ENCODE measurements around the gene KLHDC3. TPM values are rescaled to one million over a fixed set of nuclear protein-coding genes. Genes with fewer than 3 reads are reported as not detected.
"Not testable (repeated sequence)": the region's sequence is repeated elsewhere in the genome, so short reads cannot be mapped to it uniquely, and the experiment has no call there.

Gene KLHDC3
- total RNA-seq, 1 donor from 2014 or later: 90.3 TPM

- Mint-ChIP-seq H3K4me3 (ENCODE audit: unreplicated experiment) (no peak overlapping the region), H3K9me3 (ENCODE audit: low read depth) (no peaks in the 10 kb centered on the region), H3K4me1 (ENCODE audit: low read depth) (peaks cover 41% of the 10 kb centered on the region), H3K27me3 (ENCODE audit: low read depth) (no peaks in the 10 kb centered on the region), H3K36me3 (ENCODE audit: low read depth) (peaks cover 9% of the 10 kb centered on the region), H3K27ac (ENCODE audit: unreplicated experiment) (no peak overlapping the region)
- no peak for TF ChIP-seq CTCF (IDR thresholded peaks at IDR 0.05)
- DNase-seq (ENCODE audit: low spot score): no peak
Observed at GRCh38 chr6:42989923-42990322, 24.1 kb upstream of the KLHDC3 start.

GRCh38 chr6:42993445-42993844 lies 20.6 kb upstream of the KLHDC3 start:
- Mint-ChIP-seq H3K4me1 (ENCODE audit: low read depth) (peaks cover 10% of the 10 kb centered on the region), H3K9me3 (ENCODE audit: low read depth) (no peaks in the 10 kb centered on the region), H3K27ac (ENCODE audit: unreplicated experiment) (no peak overlapping the region), H3K36me3 (ENCODE audit: low read depth) (peaks cover 9% of the 10 kb centered on the region), H3K4me3 (ENCODE audit: unreplicated experiment) (no peak overlapping the region), H3K27me3 (ENCODE audit: low read depth) (no peaks in the 10 kb centered on the region)
- DNase-seq (ENCODE audit: low spot score): no peak
- TF ChIP-seq CTCF (IDR thresholded peaks at IDR 0.05): no peak

GRCh38 chr6:42996513-42996912 lies 17.5 kb upstream of the KLHDC3 start:
- Mint-ChIP-seq H3K36me3 (ENCODE audit: low read depth) (no peaks in the 10 kb centered on the region), H3K27me3 (ENCODE audit: low read depth) (no peaks in the 10 kb centered on the region), H3K4me1 (ENCODE audit: low read depth) (no peaks in the 10 kb centered on the region), H3K4me3 (ENCODE audit: unreplicated experiment) (no peak overlapping the region), H3K9me3 (ENCODE audit: low read depth) (no peaks in the 10 kb centered on the region), H3K27ac (ENCODE audit: unreplicated experiment) (peak overlapping the region; percentile 29)
- TF ChIP-seq CTCF (IDR thresholded peaks at IDR 0.05): peak; percentile 65
- no peak for DNase-seq (ENCODE audit: low spot score)

GRCh38 chr6:42998205-42998604 lies 15.8 kb upstream of the KLHDC3 start:
- H3K4me1 Mint-ChIP-seq (ENCODE audit: low read depth); H3K27ac Mint-ChIP-seq (ENCODE audit: unreplicated experiment); H3K4me3 Mint-ChIP-seq (ENCODE audit: unreplicated experiment); H3K9me3 Mint-ChIP-seq (ENCODE audit: low read depth); DNase-seq (ENCODE audit: low spot score); H3K36me3 Mint-ChIP-seq (ENCODE audit: low read depth); H3K27me3 Mint-ChIP-seq (ENCODE audit: low read depth): not testable (repeated sequence)

GRCh38 chr6:43001843-43002242 lies 12.2 kb upstream of the KLHDC3 start:
- Mint-ChIP-seq H3K9me3 (ENCODE audit: low read depth) (no peaks in the 10 kb centered on the region), H3K4me1 (ENCODE audit: low read depth) (no peaks in the 10 kb centered on the region), H3K36me3 (ENCODE audit: low read depth) (peaks cover 1% of the 10 kb centered on the region), H3K4me3 (ENCODE audit: unreplicated experiment) (no peak overlapping the region), H3K27ac (ENCODE audit: unreplicated experiment) (no peak overlapping the region), H3K27me3 (ENCODE audit: low read depth) (no peaks in the 10 kb centered on the region)
- no peak for DNase-seq (ENCODE audit: low spot score)
- TF ChIP-seq CTCF (IDR thresholded peaks at IDR 0.05): no peak

GRCh38 chr6:43005844-43006243 lies 8.2 kb upstream of the KLHDC3 start:
- no peaks in the 10 kb centered on the region for H3K4me1 Mint-ChIP-seq (ENCODE audit: low read depth)

More at GRCh38 chr6:43005844-43006243, 8.2 kb upstream of the KLHDC3 start:
- no peak for DNase-seq (ENCODE audit: low spot score)
- Mint-ChIP-seq H3K9me3 (ENCODE audit: low read depth) (no peaks in the 10 kb centered on the region), H3K36me3 (ENCODE audit: low read depth) (peaks cover 5% of the 10 kb centered on the region), H3K27ac (ENCODE audit: unreplicated experiment) (no peak overlapping the region), H3K27me3 (ENCODE audit: low read depth) (no peaks in the 10 kb centered on the region), H3K4me3 (ENCODE audit: unreplicated experiment) (no peak overlapping the region)
- TF ChIP-seq CTCF (IDR thresholded peaks at IDR 0.05): no peak
